GM13976 (cell line): ENCODE measurements around the gene TFR2.

Experiments used
- DNase-seq: peaks from one replicate; pipeline ENCODE4 v3.0.0; 2012; ENCODE audit warnings: low spot score
- in situ Hi-C: fragments of 300-500 bp; cut with MboI; formaldehyde crosslinking; loops from one replicate; pipeline ENCODE4 v1.12.0; 2022; ENCODE audit warnings: low sequenced_read_pairs, mixed read lengths, inconsistent platforms; ENCODE audit not compliant: unreplicated experiment
- TF ChIP-seq, protein P1 (sequence below): IDR thresholded peaks from 2 replicates; pipeline ENCODE4 v1.5.1; 2012; ENCODE audit warnings: borderline replicate concordance, mild to moderate bottlenecking; ENCODE audit not compliant: insufficient read depth; ENCODE audit errors: extremely low read depth, missing control alignments, control extremely low read depth

The TFR2 gene

DNA sequence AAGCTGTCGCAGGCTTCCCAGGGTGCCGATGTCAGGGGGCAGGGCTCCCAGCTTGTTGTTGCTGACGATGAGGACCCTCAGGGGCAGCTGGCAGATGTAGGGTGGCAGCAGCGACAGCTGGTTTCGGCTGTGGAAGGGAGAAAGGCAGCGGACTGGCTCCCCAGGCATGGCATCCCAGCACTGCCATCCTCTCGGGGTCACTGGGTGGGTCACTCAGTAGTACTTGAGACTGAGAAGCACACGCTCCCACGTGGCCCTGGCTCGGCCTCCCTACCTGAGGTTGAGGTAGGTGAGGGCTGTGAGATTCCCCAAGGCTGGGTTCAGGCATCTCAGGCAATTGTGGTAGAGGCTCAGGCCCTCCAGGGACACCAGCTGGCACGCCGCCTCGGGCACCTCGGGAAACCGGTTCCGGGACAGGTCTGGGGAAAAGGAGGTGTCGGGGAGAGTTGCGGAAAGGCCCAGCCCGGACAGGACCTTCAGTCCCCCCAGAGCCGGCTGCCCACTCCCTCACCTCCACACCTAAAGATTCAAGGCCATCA lies 59.2 kb downstream of the TFR2 start:
- DNase-seq, result no peak
- TF ChIP-seq, protein P1, sequence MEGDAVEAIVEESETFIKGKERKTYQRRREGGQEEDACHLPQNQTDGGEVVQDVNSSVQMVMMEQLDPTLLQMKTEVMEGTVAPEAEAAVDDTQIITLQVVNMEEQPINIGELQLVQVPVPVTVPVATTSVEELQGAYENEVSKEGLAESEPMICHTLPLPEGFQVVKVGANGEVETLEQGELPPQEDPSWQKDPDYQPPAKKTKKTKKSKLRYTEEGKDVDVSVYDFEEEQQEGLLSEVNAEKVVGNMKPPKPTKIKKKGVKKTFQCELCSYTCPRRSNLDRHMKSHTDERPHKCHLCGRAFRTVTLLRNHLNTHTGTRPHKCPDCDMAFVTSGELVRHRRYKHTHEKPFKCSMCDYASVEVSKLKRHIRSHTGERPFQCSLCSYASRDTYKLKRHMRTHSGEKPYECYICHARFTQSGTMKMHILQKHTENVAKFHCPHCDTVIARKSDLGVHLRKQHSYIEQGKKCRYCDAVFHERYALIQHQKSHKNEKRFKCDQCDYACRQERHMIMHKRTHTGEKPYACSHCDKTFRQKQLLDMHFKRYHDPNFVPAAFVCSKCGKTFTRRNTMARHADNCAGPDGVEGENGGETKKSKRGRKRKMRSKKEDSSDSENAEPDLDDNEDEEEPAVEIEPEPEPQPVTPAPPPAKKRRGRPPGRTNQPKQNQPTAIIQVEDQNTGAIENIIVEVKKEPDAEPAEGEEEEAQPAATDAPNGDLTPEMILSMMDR, result no peak
- in situ Hi-C loops, result no loop called here

DNA sequence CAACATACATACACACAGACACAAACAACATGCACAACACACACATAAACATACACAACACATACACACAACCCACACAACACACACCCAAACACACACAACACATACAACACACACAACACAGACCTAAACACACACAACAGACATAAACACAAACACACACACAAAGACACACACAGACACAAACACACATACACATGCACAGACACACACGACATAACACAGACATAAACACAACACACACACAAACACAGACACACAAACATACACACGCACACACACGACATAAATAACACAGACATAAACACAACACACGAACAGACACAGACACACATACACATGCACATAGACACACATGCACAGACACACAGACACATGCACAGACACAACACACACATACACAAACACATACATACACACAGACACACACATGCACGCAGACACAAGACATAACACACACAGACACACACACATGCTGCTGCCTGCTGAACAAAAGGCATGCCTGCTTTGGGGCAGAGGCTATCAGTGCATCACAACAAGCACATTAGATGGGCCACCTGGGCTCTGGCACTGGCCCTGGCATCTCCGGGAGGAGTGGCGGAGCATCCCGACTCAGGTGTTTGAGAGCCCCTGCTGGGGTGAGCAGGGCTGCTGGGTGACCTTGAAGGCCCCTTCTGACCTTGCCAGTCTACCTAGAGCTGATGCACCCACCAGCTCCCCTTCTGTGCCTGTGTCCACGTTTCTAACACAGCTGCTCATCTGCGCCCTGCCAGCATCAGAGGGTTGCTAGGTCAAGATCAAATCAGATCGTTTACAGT lies 60.7 kb downstream of the TFR2 start:
- in situ Hi-C loops, result no loop called here
- TF ChIP-seq, protein P1, result no peak
- DNase-seq, result no peak

DNA sequence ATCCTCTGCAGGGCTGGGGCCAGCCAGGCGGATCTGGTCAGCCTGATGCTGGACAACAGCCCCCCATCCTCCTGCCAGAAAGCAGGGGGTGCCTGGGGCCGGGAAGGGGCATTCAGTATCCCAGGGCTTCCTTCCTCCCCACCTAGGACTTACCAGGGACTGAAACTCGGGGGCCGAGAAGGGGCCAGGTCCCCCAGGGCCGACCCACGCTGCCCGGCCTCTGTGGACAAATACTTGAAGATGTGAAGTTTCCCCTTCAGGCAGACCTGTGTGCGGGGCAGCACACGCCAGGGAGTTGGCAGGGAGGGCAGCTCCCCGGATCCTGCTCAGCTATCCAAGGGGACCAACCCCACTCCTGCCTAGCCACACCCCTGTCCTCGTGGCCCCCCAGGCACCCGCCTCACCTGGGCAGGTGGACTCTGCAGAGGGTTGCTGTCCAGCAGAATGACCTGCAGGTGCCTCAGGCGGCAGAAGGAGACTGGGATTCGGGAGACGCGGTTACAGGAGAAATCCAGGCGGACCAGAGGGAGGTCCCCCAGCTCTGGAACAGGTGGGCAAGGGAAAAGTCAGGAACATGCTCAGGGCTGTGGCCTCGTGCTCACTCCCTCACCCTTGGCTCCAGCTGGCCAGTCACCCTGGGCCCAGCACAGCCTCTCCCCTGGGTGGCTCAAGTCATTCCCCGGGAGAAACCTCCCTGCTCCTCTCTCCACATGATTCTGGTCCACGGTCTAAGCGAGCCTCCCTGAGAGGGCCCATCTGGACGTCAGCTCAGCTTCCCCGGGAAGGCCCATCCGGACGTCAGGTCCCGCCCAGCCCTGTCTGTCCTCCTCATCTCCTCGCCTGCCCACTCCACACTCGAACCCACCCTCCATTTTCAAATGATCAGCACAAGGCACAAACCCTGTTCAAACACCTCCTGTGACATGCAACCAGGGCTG lies 62.8 kb downstream of the TFR2 start:
- no peak for DNase-seq
- in situ Hi-C loops, result no loop called here
- TF ChIP-seq, protein P1, result no peak

- DNase-seq, result no peak
- in situ Hi-C loops, result no loop called here
- TF ChIP-seq, protein P1, result no peak
Observed at GRCh38 chr7:100577507-100577906, 63.8 kb downstream of the TFR2 start.

GRCh38 chr7:100577103-100577502 lies 64.2 kb downstream of the TFR2 start:
- in situ Hi-C loops, result no loop called here
- no peak for DNase-seq
- TF ChIP-seq, protein P1, result no peak

DNA sequence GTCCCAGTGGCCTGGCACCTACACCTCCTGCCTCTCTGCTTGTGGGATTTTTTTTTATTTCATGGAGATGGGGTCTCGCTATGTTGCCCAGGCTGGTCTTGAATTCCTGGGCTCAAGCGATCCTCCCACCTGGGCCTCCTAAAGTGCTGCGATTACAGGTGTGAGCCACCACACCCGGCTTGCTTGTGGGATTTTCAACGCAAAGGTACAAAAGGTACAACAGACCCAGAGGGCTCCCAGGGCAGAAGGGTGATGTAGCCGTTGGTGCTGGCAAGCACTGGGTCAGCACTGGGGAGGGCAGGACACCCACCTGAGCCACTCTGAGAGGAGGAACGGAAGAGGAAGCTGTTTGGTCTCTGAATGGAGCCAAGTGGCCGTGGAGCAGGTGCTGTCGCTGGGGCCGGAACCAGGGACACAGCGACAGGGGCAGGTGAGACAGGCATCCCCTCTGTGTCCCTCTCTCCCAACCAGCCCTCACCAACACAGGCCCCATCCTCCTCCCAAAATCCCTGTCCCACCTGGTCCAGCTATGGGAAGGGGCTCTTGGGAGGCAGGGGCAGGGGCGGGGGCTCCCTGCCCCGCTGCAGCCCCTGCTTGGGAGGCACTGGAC lies 64.9 kb downstream of the TFR2 start:
- DNase-seq, result no peak
- in situ Hi-C loops, result no loop called here
- TF ChIP-seq, protein P1, result no peak
